H9 (cell line): ENCODE results near the gene ASH1L. TPM values are rescaled to one million over a fixed set of nuclear protein-coding genes. Genes with fewer than 3 reads are reported as not detected.

Experiments used
- DNase-seq: peaks from one replicate; pipeline ENCODE4 v3.0.0-alpha.2; 2017
- H2AFZ ChIP-seq: one replicate; pipeline ENCODE4 v1.6.1; 2013; ENCODE audit warnings: mild to moderate bottlenecking, low read length, control low read depth, moderate library complexity
- H2AK5ac ChIP-seq: 2 replicates; pipeline ENCODE4 v1.6.1; 2013; ENCODE audit warnings: low read length, control low read depth, mixed read lengths; ENCODE audit not compliant: insufficient read length
- H2BK120ac ChIP-seq: one replicate; pipeline ENCODE4 v1.6.1; 2013; ENCODE audit warnings: low read depth, mild to moderate bottlenecking, low read length, control low read depth, inconsistent platforms; ENCODE audit not compliant: poor library complexity, severe bottlenecking
- H2BK12ac ChIP-seq: 2 replicates; pipeline ENCODE4 v1.6.1; 2013; ENCODE audit warnings: low read length, control low read depth, mixed read lengths, low read depth; ENCODE audit not compliant: insufficient read length
- H2BK15ac ChIP-seq: 2 replicates; pipeline ENCODE4 v1.6.1; 2013; ENCODE audit warnings: low read depth, low read length, control low read depth
- H2BK20ac ChIP-seq: one replicate; pipeline ENCODE4 v1.6.1; 2013; ENCODE audit warnings: low read depth, mild to moderate bottlenecking, low read length, control low read depth, inconsistent platforms; ENCODE audit not compliant: poor library complexity, severe bottlenecking
- H2BK5ac ChIP-seq: 2 replicates; pipeline ENCODE4 v1.6.1; 2013; ENCODE audit warnings: low read length, control low read depth, mixed read lengths; ENCODE audit not compliant: insufficient read length
- H3K14ac ChIP-seq: 2 replicates; pipeline ENCODE4 v1.6.1; 2013; ENCODE audit warnings: low read length, control low read depth; ENCODE audit not compliant: insufficient read depth
- H3K18ac ChIP-seq: 2 replicates; pipeline ENCODE4 v1.6.1; 2013; ENCODE audit warnings: low read depth, mild to moderate bottlenecking, mixed read lengths, low read length, control low read depth; ENCODE audit not compliant: insufficient read length
- H3K23ac ChIP-seq: 2 replicates; pipeline ENCODE4 v1.6.1; 2013; ENCODE audit warnings: low read length, control low read depth, mixed read lengths, low read depth; ENCODE audit not compliant: insufficient read length
- H3K23me2 ChIP-seq: 2 replicates; pipeline ENCODE4 v1.6.1; 2013; ENCODE audit warnings: low read depth, mild to moderate bottlenecking, mixed read lengths, low read length, control low read depth; ENCODE audit not compliant: insufficient read length, poor library complexity, severe bottlenecking
- H3K27ac ChIP-seq: 2 replicates; pipeline ENCODE4 v1.5.1; 2013; ENCODE audit warnings: low read length, control low read depth, mixed read lengths, low read depth; ENCODE audit not compliant: insufficient read length
- H3K27me3 ChIP-seq: 2 replicates; pipeline ENCODE4 v1.6.1; 2013; ENCODE audit warnings: low read length, control low read depth, inconsistent platforms; ENCODE audit not compliant: insufficient read depth
- H3K4ac ChIP-seq: 2 replicates; pipeline ENCODE4 v1.6.1; 2013; ENCODE audit warnings: low read depth, mild to moderate bottlenecking, control low read depth, inconsistent platforms, low read length, moderate library complexity
- H3K4me1 ChIP-seq: 2 replicates; pipeline ENCODE4 v1.6.1; 2013; ENCODE audit warnings: low read length, control low read depth, inconsistent platforms; ENCODE audit not compliant: insufficient read depth
- H3K4me2 ChIP-seq: 2 replicates; pipeline ENCODE4 v1.6.1; 2013; ENCODE audit warnings: low read length, control low read depth, mixed read lengths; ENCODE audit not compliant: insufficient read length, insufficient read depth
- H3K56ac ChIP-seq: 2 replicates; pipeline ENCODE4 v1.6.1; 2013; ENCODE audit warnings: low read depth, mild to moderate bottlenecking, mixed read lengths, low read length, control low read depth; ENCODE audit not compliant: insufficient read length
- H3K79me1 ChIP-seq: 2 replicates; pipeline ENCODE4 v1.6.1; 2013; ENCODE audit warnings: low read depth, mild to moderate bottlenecking, moderate library complexity, low read length, control low read depth, inconsistent platforms; ENCODE audit not compliant: insufficient read depth, poor library complexity, severe bottlenecking
- H3K79me2 ChIP-seq: 2 replicates; pipeline ENCODE4 v1.6.1; 2013; ENCODE audit warnings: low read length, control low read depth, inconsistent platforms; ENCODE audit not compliant: insufficient read depth
- H3K9ac ChIP-seq: 2 replicates; pipeline ENCODE4 v1.6.1; 2013; ENCODE audit warnings: low read length, control low read depth, mixed read lengths; ENCODE audit not compliant: insufficient read length; ENCODE audit errors: extremely low read depth
- H3K9me3 ChIP-seq: one replicate; pipeline ENCODE4 v1.6.1; 2013; ENCODE audit warnings: low read depth, low read length, inconsistent platforms; ENCODE audit not compliant: control insufficient read depth
- H3T11ph ChIP-seq: one replicate; pipeline ENCODE4 v1.6.1; 2013; ENCODE audit warnings: mild to moderate bottlenecking, low read length, control low read depth, inconsistent platforms
- H4K20me1 ChIP-seq: one replicate; pipeline ENCODE4 v1.6.1; 2013; ENCODE audit not compliant: control insufficient read depth, insufficient read length, insufficient read depth
- H4K5ac ChIP-seq: 2 replicates; pipeline ENCODE4 v1.6.1; 2013; ENCODE audit warnings: low read depth, mild to moderate bottlenecking, mixed read lengths, low read length, control low read depth; ENCODE audit not compliant: insufficient read length
- H4K8ac ChIP-seq: replicated peaks from 2 replicates; pipeline ENCODE4 v1.6.1; 2013; ENCODE audit warnings: low read length, control low read depth, mixed read lengths, low read depth; ENCODE audit not compliant: insufficient read length
- H4K91ac ChIP-seq: 2 replicates; pipeline ENCODE4 v1.6.1; 2013; ENCODE audit warnings: low read depth, mild to moderate bottlenecking, moderate library complexity, mixed read lengths, low read length, control low read depth; ENCODE audit not compliant: insufficient read length
- H3K27ac Mint-ChIP-seq, 3 experiments: 2 replicates in 2 of 3; 3 replicates in 1 of 3; pipeline ENCODE4 v1.8.0; 2020 to 2021; ENCODE audit warnings: mixed read lengths in 3 of 3, mild to moderate bottlenecking in 1 of 3, moderate library complexity in 1 of 3
- H3K27me3 Mint-ChIP-seq: 2 replicates; pipeline ENCODE4 v1.8.0; 2021; ENCODE audit warnings: low read depth, mild to moderate bottlenecking, moderate library complexity, mixed read lengths
- H3K36me3 Mint-ChIP-seq, 3 experiments: 2 replicates in 2 of 3; 3 replicates in 1 of 3; pipeline ENCODE4 v1.8.0; 2020 to 2021; ENCODE audit warnings: low read depth in 3 of 3, mixed read lengths in 3 of 3; ENCODE audit not compliant: insufficient read depth in 1 of 3
- H3K4me1 Mint-ChIP-seq, 2 experiments: 2 replicates each; pipeline ENCODE4 v1.8.0; 2020; ENCODE audit warnings: mixed read lengths in 2 of 2
- H3K4me3 Mint-ChIP-seq, 2 experiments: 2 replicates in 1 of 2; 3 replicates in 1 of 2; pipeline ENCODE4 v1.8.0; 2020 to 2021; ENCODE audit warnings: mild to moderate bottlenecking in 2 of 2, mixed read lengths in 2 of 2, moderate library complexity in 1 of 2
- H3K9me3 Mint-ChIP-seq, 2 experiments: 2 replicates in 1 of 2; 3 replicates in 1 of 2; pipeline ENCODE4 v1.8.0; 2020; ENCODE audit warnings: mild to moderate bottlenecking in 2 of 2, mixed read lengths in 2 of 2, moderate library complexity in 1 of 2
- WGBS: extraction: QIAGEN DNeasy Blood & Tissue Kit; methylation state at CpG from one replicate; pipeline ENCODE4 v1.1.7; 2013; ENCODE audit warnings: missing lambda C conversion rate, low lambda C conversion rate, mixed read lengths; ENCODE audit not compliant: insufficient read length; ENCODE audit errors: extremely low coverage; 5-methylcytosine and 5-hydroxymethylcytosine counted together
- total RNA-seq: library from RNA; stranded (reverse); gene quantifications from 2 replicates; pipeline ENCODE4 v1.2.1, GENCODE V29; 2021
- TF ChIP-seq, protein P1 (sequence below): fragments of 200-600 bp; sonication (generic); conservative IDR thresholded peaks from 3 replicates; pipeline ENCODE4 v1.8.0; 2021; ENCODE audit warnings: antibody characterized with exemption, mild to moderate bottlenecking

Gene ASH1L
- total RNA-seq, 1 experiment from 2014 or later, result 32.8 TPM

DNA sequence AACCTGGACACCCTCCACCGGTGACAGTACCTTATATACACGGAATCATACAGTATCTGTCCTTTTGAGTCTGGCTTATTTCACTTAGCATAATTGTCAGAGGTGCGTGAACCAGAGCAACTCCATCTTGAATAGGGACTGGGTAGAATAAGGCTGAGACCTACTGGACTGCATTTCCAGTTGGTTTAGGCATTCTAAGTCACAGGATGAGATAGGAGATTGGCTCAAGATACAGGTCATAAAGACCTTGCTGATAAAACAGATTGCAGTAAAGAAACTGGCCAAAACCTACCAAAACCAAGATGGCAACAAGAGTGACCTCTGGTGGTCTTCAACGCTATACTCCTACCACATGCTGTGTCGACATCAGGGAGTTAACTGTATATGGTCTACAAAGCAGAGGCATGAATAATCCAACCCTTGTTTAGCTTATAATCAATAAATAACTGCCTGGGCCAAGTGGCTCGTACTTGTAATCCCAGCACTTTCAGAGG lies 255.3 kb downstream of the ASH1L start:
- DNase-seq, result peak; percentile 61
- WGBS, result no CpG with 5 or more reads among the region's 6 CpGs
- no peak overlapping the region for H3K4me2 ChIP-seq

More for the DNA sequence above, 255.3 kb downstream of the ASH1L start:
- Histone ChIP-seq H3K9ac (no peak overlapping the region), H3K23me2 (peaks cover 10% of the 10 kb centered on the region), H2BK20ac (no peak overlapping the region), H4K5ac (no peak overlapping the region), H3K18ac (no peak overlapping the region), H3K23ac (no peak overlapping the region), H2BK12ac (no peak overlapping the region), H3K14ac (no peak overlapping the region), H3K79me1 (peaks cover 5% of the 10 kb centered on the region), H2BK120ac (no peak overlapping the region), H3K4ac (no peak overlapping the region), H2BK15ac (no peak overlapping the region), H3K9me3 (no peaks in the 10 kb centered on the region), H2AK5ac (no peak overlapping the region), H3K27ac (no peak overlapping the region), H4K20me1 (no peaks in the 10 kb centered on the region), H2AFZ (no peak overlapping the region), H4K8ac (no peak overlapping the region), H2BK5ac (no peak overlapping the region), H3T11ph (no peak overlapping the region), H3K79me2 (peaks cover 9% of the 10 kb centered on the region; the same call in 1 of the 2 replicates), H3K27me3 (no peaks in the 10 kb centered on the region), H3K4me1 (peaks cover 3% of the 10 kb centered on the region; the same call in 1 of the 2 replicates), H3K56ac (no peak overlapping the region), H4K91ac (no peak overlapping the region)
- peaks cover 13 to 24% of the 10 kb centered on the region in 2 experiments for H3K4me1 Mint-ChIP-seq
- no peaks in the 10 kb centered on the region for H3K9me3 Mint-ChIP-seq
- peak overlapping the region in 2 of 3 experiments; percentile 12 to 99; a peak in 5 of 7 replicates for H3K27ac Mint-ChIP-seq
- TF ChIP-seq, protein P1, sequence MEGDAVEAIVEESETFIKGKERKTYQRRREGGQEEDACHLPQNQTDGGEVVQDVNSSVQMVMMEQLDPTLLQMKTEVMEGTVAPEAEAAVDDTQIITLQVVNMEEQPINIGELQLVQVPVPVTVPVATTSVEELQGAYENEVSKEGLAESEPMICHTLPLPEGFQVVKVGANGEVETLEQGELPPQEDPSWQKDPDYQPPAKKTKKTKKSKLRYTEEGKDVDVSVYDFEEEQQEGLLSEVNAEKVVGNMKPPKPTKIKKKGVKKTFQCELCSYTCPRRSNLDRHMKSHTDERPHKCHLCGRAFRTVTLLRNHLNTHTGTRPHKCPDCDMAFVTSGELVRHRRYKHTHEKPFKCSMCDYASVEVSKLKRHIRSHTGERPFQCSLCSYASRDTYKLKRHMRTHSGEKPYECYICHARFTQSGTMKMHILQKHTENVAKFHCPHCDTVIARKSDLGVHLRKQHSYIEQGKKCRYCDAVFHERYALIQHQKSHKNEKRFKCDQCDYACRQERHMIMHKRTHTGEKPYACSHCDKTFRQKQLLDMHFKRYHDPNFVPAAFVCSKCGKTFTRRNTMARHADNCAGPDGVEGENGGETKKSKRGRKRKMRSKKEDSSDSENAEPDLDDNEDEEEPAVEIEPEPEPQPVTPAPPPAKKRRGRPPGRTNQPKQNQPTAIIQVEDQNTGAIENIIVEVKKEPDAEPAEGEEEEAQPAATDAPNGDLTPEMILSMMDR, result peak; percentile 76
- peaks cover 20 to 24% (median 22%) of the 10 kb centered on the region in 3 experiments; a peak in 6 of 7 replicates for H3K36me3 Mint-ChIP-seq
- no peaks in the 10 kb centered on the region for H3K27me3 Mint-ChIP-seq
- H3K4me3 Mint-ChIP-seq, result peak overlapping the region; percentile 95 to 98; a peak in 3 of 5 replicates
